Ammon's horn (tissue), 1 donor: ENCODE results near the gene LRIG3.
"Not testable (repeated sequence)": the region's sequence is repeated elsewhere in the genome, so short reads cannot be mapped to it uniquely, and the experiment has no call there.

ENCODE experiments used
- DNase-seq: peaks from one replicate; pipeline ENCODE4 v3.0.0-alpha.2; 2016; ENCODE audit warnings: low spot score

The LRIG3 gene

GRCh38 chr12:58930770-58931324, 10.5 kb upstream of the LRIG3 start:
- DNase-seq, result no peak

- DNase-seq, result no peak
Observed at GRCh38 chr12:58927120-58927519, 6.8 kb upstream of the LRIG3 start.

GRCh38 chr12:58926586-58926985, 6.3 kb upstream of the LRIG3 start:
- DNase-seq, result no peak

GRCh38 chr12:58925751-58926150, 5.4 kb upstream of the LRIG3 start:
- DNase-seq, result no peak

GRCh38 chr12:58925111-58925611, 4.9 kb upstream of the LRIG3 start:
- no peak for DNase-seq

GRCh38 chr12:58924652-58925051, 4.3 kb upstream of the LRIG3 start:
- no peak for DNase-seq

- DNase-seq, result no peak
Observed at GRCh38 chr12:58923781-58924180, 3.5 kb upstream of the LRIG3 start.

- no peak for DNase-seq
Observed at GRCh38 chr12:58922849-58923248, 2.5 kb upstream of the LRIG3 start.

GRCh38 chr12:58920961-58921861, 907 bp upstream of the LRIG3 start:
- DNase-seq, result no peak

- DNase-seq, result peak; percentile 24
Observed at GRCh38 chr12:58919231-58920101, 838 bp downstream of the LRIG3 start.

GRCh38 chr12:58918469-58918844, 1.8 kb downstream of the LRIG3 start:
- no peak for DNase-seq

- no peak for DNase-seq
Observed at GRCh38 chr12:58917699-58918468, 2.4 kb downstream of the LRIG3 start.

GRCh38 chr12:58916921-58917511, 3.3 kb downstream of the LRIG3 start:
- DNase-seq, result no peak

- no peak for DNase-seq
Observed at GRCh38 chr12:58916161-58916621, 4.1 kb downstream of the LRIG3 start.

- no peak for DNase-seq
Observed at GRCh38 chr12:58915634-58916033, 4.7 kb downstream of the LRIG3 start.

GRCh38 chr12:58915037-58915436, 5.3 kb downstream of the LRIG3 start:
- no peak for DNase-seq

- no peak for DNase-seq
Observed at GRCh38 chr12:58914457-58914856, 5.8 kb downstream of the LRIG3 start.

GRCh38 chr12:58907391-58907790, 12.9 kb downstream of the LRIG3 start:
- DNase-seq, result no peak

- DNase-seq, result no peak
Observed at GRCh38 chr12:58906917-58907316, 13.4 kb downstream of the LRIG3 start.

GRCh38 chr12:58905422-58905821, 14.9 kb downstream of the LRIG3 start:
- DNase-seq, result no peak

- not testable (repeated sequence) for DNase-seq
Observed at GRCh38 chr12:58902726-58903125, 17.6 kb downstream of the LRIG3 start.
